ENCODE results near the gene VWA3B. TPM values are rescaled to one million over a fixed set of nuclear protein-coding genes. Genes with fewer than 3 reads are reported as not detected.

Gene VWA3B
- total RNA-seq, 2 donors from 2014 or later = not detected

- no peaks in the 10 kb centered on the region for H3K9me3 ChIP-seq
- no peaks in the 10 kb centered on the region for H3K27me3 ChIP-seq
- no peak for TF ChIP-seq CTCF (IDR thresholded peaks at IDR 0.05)
- H3K27ac ChIP-seq = no peak overlapping the region
- H3K4me1 ChIP-seq = peaks cover 0 to 14% of the 10 kb centered on the region in 2 donors
- DNase-seq (ENCODE audit: low spot score) = no peak
- no peaks in the 10 kb centered on the region for H3K36me3 ChIP-seq
- no peak overlapping the region for H3K4me3 ChIP-seq
Observed at GRCh38 chr2:98084869-98085238, 2.1 kb upstream of the VWA3B start.

GRCh38 chr2:98085649-98086048 lies 1.3 kb upstream of the VWA3B start:
- Histone ChIP-seq H3K9me3 (no peaks in the 10 kb centered on the region), H3K27ac (no peak overlapping the region), H3K27me3 (no peaks in the 10 kb centered on the region), H3K4me3 (no peak overlapping the region), H3K4me1 (peaks cover 0 to 14% of the 10 kb centered on the region in 2 donors), H3K36me3 (no peaks in the 10 kb centered on the region)
- TF ChIP-seq CTCF (IDR thresholded peaks at IDR 0.05) = no peak
- no peak for DNase-seq (ENCODE audit: low spot score)

GRCh38 chr2:98087447-98088020 lies 567 bp downstream of the VWA3B start:
- Histone ChIP-seq H3K36me3 (no peaks in the 10 kb centered on the region), H3K4me1 (peaks cover 0 to 14% of the 10 kb centered on the region in 2 donors), H3K27me3 (no peaks in the 10 kb centered on the region), H3K4me3 (peak overlapping the region in 1 of 2 donors; percentile 50), H3K27ac (no peak overlapping the region), H3K9me3 (no peaks in the 10 kb centered on the region)
- DNase-seq (ENCODE audit: low spot score) = no peak
- TF ChIP-seq CTCF (IDR thresholded peaks at IDR 0.05) = no peak

- DNase-seq (ENCODE audit: low spot score) = no peak
- H3K4me1 ChIP-seq = peaks cover 0 to 14% of the 10 kb centered on the region in 2 donors
Observed at GRCh38 chr2:98088261-98088660, 1.3 kb downstream of the VWA3B start.

GRCh38 chr2:98089941-98090340 lies 3.0 kb downstream of the VWA3B start:
- Histone ChIP-seq H3K4me3 (no peak overlapping the region), H3K27me3 (no peaks in the 10 kb centered on the region), H3K27ac (no peak overlapping the region), H3K4me1 (peaks cover 0 to 14% of the 10 kb centered on the region in 2 donors), H3K9me3 (no peaks in the 10 kb centered on the region), H3K36me3 (no peaks in the 10 kb centered on the region)
- TF ChIP-seq CTCF (IDR thresholded peaks at IDR 0.05) = no peak
- DNase-seq (ENCODE audit: low spot score) = no peak

More at GRCh38 chr2:98088261-98088660, 1.3 kb downstream of the VWA3B start:
- no peak overlapping the region for H3K27ac ChIP-seq
- H3K27me3 ChIP-seq = no peaks in the 10 kb centered on the region
- TF ChIP-seq CTCF (IDR thresholded peaks at IDR 0.05) = no peak
- H3K9me3 ChIP-seq = no peaks in the 10 kb centered on the region
- H3K4me3 ChIP-seq = no peak overlapping the region
- no peaks in the 10 kb centered on the region for H3K36me3 ChIP-seq

- Histone ChIP-seq H3K36me3 (no peaks in the 10 kb centered on the region), H3K27ac (no peak overlapping the region), H3K9me3 (peaks cover 0 to 8% of the 10 kb centered on the region in 2 donors), H3K4me3 (no peak overlapping the region), H3K27me3 (no peaks in the 10 kb centered on the region), H3K4me1 (peaks cover 0 to 14% of the 10 kb centered on the region in 2 donors)
- DNase-seq (ENCODE audit: low spot score) = no peak
- no peak for TF ChIP-seq CTCF (IDR thresholded peaks at IDR 0.05)
Observed at GRCh38 chr2:98090951-98091350, 4.0 kb downstream of the VWA3B start.
